Right atrium auricular region (tissue), 2 donors: ENCODE results near the gene TMEM196. TPM values are rescaled to one million over a fixed set of nuclear protein-coding genes. Genes with fewer than 3 reads are reported as not detected.
"Not testable (repeated sequence)": the region's sequence is repeated elsewhere in the genome, so short reads cannot be mapped to it uniquely, and the experiment has no call there.

Experiments used
- DNase-seq: peaks from one replicate; pipeline ENCODE4 v3.0.0-alpha.2; 2019; ENCODE audit warnings: low spot score
- H3K27ac ChIP-seq, 2 donors: fragments of 200-600 bp; sonication (generic); 1 replicate in 1 of 2; 2 replicates in 1 of 2; pipeline ENCODE4 v1.5.1; 2016 to 2019
- H3K27me3 ChIP-seq, 2 donors: fragments of 200-600 bp; sonication (generic); one replicate each; pipeline versions ENCODE4 v1.5.1 to v1.6.0; 2017 to 2019
- H3K36me3 ChIP-seq: fragments of 200-600 bp; sonication (generic); one replicate; pipeline ENCODE4 v1.5.1; 2016
- H3K4me1 ChIP-seq, 2 donors: fragments of 200-600 bp; sonication (generic); one replicate each; pipeline versions ENCODE4 v1.5.1 to v1.6.0; 2017 to 2019
- H3K4me3 ChIP-seq, 2 donors: fragments of 200-600 bp; sonication (generic); 1 replicate in 1 of 2; 2 replicates in 1 of 2; pipeline ENCODE4 v1.5.1; 2017 to 2019; ENCODE audit warnings: mild to moderate bottlenecking in 1 of 2, moderate library complexity in 1 of 2
- H3K9me3 ChIP-seq, 2 donors: fragments of 200-600 bp; sonication (generic); one replicate each; pipeline ENCODE4 v1.5.1; 2019
- total RNA-seq, 2 donors: library from RNA; depleted of rRNA; stranded (reverse); fragments of >200 nt; gene quantifications; one replicate each; pipeline ENCODE4 v1.1.0, GENCODE V29; 2016
- TF ChIP-seq, protein P1 (sequence below), 2 donors: fragments of 200-600 bp; sonication (generic); IDR thresholded peaks; one replicate each; pipeline ENCODE4 v1.5.1; 2019; ENCODE audit warnings: antibody characterized with exemption in 2 of 2

TMEM196 gene
- total RNA-seq, 2 donors from 2014 or later = not detected

- DNase-seq = no peak
- no peak overlapping the region for H3K27ac ChIP-seq
- H3K4me1 ChIP-seq = no peaks in the 10 kb centered on the region
- no peak overlapping the region for H3K4me3 ChIP-seq
- TF ChIP-seq, protein P1, sequence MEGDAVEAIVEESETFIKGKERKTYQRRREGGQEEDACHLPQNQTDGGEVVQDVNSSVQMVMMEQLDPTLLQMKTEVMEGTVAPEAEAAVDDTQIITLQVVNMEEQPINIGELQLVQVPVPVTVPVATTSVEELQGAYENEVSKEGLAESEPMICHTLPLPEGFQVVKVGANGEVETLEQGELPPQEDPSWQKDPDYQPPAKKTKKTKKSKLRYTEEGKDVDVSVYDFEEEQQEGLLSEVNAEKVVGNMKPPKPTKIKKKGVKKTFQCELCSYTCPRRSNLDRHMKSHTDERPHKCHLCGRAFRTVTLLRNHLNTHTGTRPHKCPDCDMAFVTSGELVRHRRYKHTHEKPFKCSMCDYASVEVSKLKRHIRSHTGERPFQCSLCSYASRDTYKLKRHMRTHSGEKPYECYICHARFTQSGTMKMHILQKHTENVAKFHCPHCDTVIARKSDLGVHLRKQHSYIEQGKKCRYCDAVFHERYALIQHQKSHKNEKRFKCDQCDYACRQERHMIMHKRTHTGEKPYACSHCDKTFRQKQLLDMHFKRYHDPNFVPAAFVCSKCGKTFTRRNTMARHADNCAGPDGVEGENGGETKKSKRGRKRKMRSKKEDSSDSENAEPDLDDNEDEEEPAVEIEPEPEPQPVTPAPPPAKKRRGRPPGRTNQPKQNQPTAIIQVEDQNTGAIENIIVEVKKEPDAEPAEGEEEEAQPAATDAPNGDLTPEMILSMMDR (IDR thresholded peaks at IDR 0.05) = no peak
- no peaks in the 10 kb centered on the region for H3K9me3 ChIP-seq
- no peaks in the 10 kb centered on the region for H3K36me3 ChIP-seq
- H3K27me3 ChIP-seq = no peaks in the 10 kb centered on the region
Observed at GRCh38 chr7:19692111-19692828, 81.1 kb downstream of the TMEM196 start.

GRCh38 chr7:19690736-19691135 is 82.7 kb downstream of the TMEM196 start:
- Histone ChIP-seq H3K4me3 (no peak overlapping the region), H3K9me3 (no peaks in the 10 kb centered on the region), H3K4me1 (no peaks in the 10 kb centered on the region), H3K27me3 (no peaks in the 10 kb centered on the region), H3K36me3 (no peaks in the 10 kb centered on the region), H3K27ac (no peak overlapping the region)
- no peak for DNase-seq
- TF ChIP-seq, protein P1 (IDR thresholded peaks at IDR 0.05) = no peak

DNA sequence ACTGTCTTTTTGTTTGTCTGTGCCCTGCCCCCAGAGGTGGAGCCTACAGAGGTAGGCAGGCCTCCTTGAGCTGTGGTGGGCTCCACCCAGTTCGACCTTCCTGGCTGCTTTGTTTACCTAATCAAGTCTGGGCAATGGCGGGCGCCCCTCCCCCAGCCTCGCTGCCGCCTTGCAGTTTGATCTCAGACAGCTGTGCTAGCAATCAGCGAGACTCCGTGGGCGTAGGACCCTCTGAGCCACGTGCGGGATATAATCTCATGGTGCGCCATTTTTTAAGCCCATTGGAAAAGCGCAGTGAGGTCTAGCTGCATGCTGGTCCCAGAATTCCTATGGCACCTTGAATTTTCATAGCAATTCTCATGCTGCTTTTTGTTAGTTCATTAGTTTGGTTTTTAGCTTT is 84.3 kb downstream of the TMEM196 start:
- not testable (repeated sequence) for H3K4me3 ChIP-seq, H3K27ac ChIP-seq, H3K4me1 ChIP-seq, H3K9me3 ChIP-seq, H3K36me3 ChIP-seq, DNase-seq, H3K27me3 ChIP-seq

- Histone ChIP-seq H3K9me3 (no peaks in the 10 kb centered on the region), H3K27ac (no peak overlapping the region), H3K36me3 (no peaks in the 10 kb centered on the region), H3K27me3 (no peaks in the 10 kb centered on the region), H3K4me3 (no peak overlapping the region), H3K4me1 (no peaks in the 10 kb centered on the region)
- TF ChIP-seq, protein P1 (IDR thresholded peaks at IDR 0.05) = no peak
- DNase-seq = no peak
Observed at GRCh38 chr7:19681596-19681995, 91.8 kb downstream of the TMEM196 start.

DNA sequence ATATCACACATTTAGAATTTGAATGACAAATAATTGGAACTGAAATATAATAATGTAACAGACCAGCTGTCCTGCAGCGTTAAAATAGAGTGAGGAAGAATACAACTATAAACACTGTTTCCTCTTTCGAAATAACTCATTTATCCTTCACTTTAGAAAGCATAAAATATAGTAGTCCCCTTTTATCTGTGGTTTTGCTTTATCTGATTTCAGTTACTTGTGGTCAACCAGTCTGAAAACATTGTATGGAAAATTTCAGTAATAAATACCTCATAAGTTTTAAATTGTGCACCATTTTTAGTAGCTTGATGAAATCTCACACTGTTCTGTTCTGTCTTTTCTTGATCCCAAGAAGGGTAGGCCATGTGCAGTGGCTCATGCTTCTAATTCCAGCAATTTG is 96.2 kb downstream of the TMEM196 start:
- H3K4me1 ChIP-seq = no peaks in the 10 kb centered on the region
- no peaks in the 10 kb centered on the region for H3K36me3 ChIP-seq
- H3K9me3 ChIP-seq = no peaks in the 10 kb centered on the region
- H3K27me3 ChIP-seq = no peaks in the 10 kb centered on the region
- no peak for DNase-seq
- TF ChIP-seq, protein P1 (IDR thresholded peaks at IDR 0.05) = no peak
- H3K27ac ChIP-seq = no peak overlapping the region
- H3K4me3 ChIP-seq = no peak overlapping the region

DNA sequence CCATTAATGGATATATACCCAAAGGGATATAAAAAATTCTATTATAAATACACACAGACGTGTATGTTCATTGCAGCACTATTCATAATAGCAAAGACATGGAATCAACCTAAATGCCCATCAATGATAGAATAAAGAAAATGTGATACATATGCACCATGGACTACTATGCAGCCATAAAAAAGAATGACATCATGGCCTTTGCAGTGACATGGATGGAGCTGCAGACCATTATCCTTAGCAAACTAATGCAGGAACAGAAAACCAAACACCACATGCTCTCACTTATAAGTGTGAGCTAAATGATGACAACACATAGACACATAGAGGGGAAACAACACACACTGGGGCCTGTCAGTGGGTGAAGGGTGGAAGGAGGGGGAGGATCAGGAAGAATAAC is 97.6 kb downstream of the TMEM196 start:
- no peaks in the 10 kb centered on the region for H3K9me3 ChIP-seq

More for the DNA sequence above, 97.6 kb downstream of the TMEM196 start:
- Histone ChIP-seq H3K4me1 (no peaks in the 10 kb centered on the region), H3K27ac (no peak overlapping the region), H3K36me3 (no peaks in the 10 kb centered on the region), H3K27me3 (no peaks in the 10 kb centered on the region), H3K4me3 (no peak overlapping the region)
- no peak for DNase-seq
- TF ChIP-seq, protein P1 (IDR thresholded peaks at IDR 0.05) = no peak
